HepG2 (cell line): Measurements from ENCODE around the gene NR1H2. TPM values are rescaled to one million over a fixed set of nuclear protein-coding genes. Genes with fewer than 3 reads are reported as not detected.

Experiments used
- AGO2 ChIP-seq: fragments of 200-400 bp; formaldehyde crosslinking; optimal IDR thresholded peaks from 2 replicates; pipeline ENCODE3; 2017; ENCODE audit warnings: mild to moderate bottlenecking, low read depth, low read length, moderate library complexity
- CAMTA2 ChIP-seq: sonication (generic); formaldehyde crosslinking; IDR thresholded peaks from 2 replicates; pipeline ENCODE4 v1.4.0; 2020; ENCODE audit warnings: mild to moderate bottlenecking, missing genetic modification reagents, borderline replicate concordance
- DNMT3B ChIP-seq: conservative IDR thresholded peaks from 2 replicates; pipeline ENCODE4 v1.6.1; 2016; ENCODE audit warnings: missing biosample characterization, control low read depth
- DRAP1 ChIP-seq: IDR thresholded peaks from 2 replicates; pipeline ENCODE4 v1.6.1; 2016; ENCODE audit warnings: missing genetic modification reagents, missing compliant biosample characterization
- HMGXB3 ChIP-seq: sonication (generic); formaldehyde crosslinking; IDR thresholded peaks from 2 replicates; pipeline ENCODE4 v1.4.0; 2020; ENCODE audit warnings: missing genetic modification reagents, borderline replicate concordance
- MEIS2 ChIP-seq: sonication (generic); formaldehyde crosslinking; IDR thresholded peaks from 2 replicates; pipeline ENCODE4 v1.9.0; 2021; ENCODE audit warnings: mild to moderate bottlenecking, missing genetic modification reagents
- NRL ChIP-seq: sonication (generic); formaldehyde crosslinking; IDR thresholded peaks from 2 replicates; pipeline ENCODE4 v1.5.0; 2020; ENCODE audit warnings: missing genetic modification reagents, mild to moderate bottlenecking, moderate library complexity, borderline replicate concordance
- PHF20 ChIP-seq: sonication (generic); formaldehyde crosslinking; IDR thresholded peaks from 2 replicates; pipeline ENCODE4 v1.5.0; 2020; ENCODE audit warnings: mild to moderate bottlenecking, missing genetic modification reagents
- RFX3 ChIP-seq: IDR thresholded peaks from 2 replicates; pipeline ENCODE4 v1.6.1; 2016; ENCODE audit warnings: missing biosample characterization, missing genetic modification reagents
- SRSF4 ChIP-seq: fragments of 200-400 bp; formaldehyde crosslinking; IDR thresholded peaks from one replicate; pipeline ENCODE4 v1.6.1; 2018; ENCODE audit warnings: mild to moderate bottlenecking, low read depth, low read length, moderate library complexity; ENCODE audit not compliant: poor library complexity, severe bottlenecking
- SRSF9 ChIP-seq: fragments of 200-400 bp; formaldehyde crosslinking; IDR thresholded peaks from 2 replicates; pipeline ENCODE4 v1.6.1; 2018; ENCODE audit warnings: borderline replicate concordance, mild to moderate bottlenecking, low read depth, low read length; ENCODE audit not compliant: insufficient read depth, poor library complexity, severe bottlenecking
- ZNF143 ChIP-seq: sonication (generic); formaldehyde crosslinking; IDR thresholded peaks from 2 replicates; pipeline ENCODE4 v1.4.0; 2020; ENCODE audit warnings: missing genetic modification reagents
- ZNF256 ChIP-seq: sonication (generic); formaldehyde crosslinking; conservative IDR thresholded peaks from 2 replicates; pipeline ENCODE4 v1.4.0; 2020; ENCODE audit warnings: missing genetic modification reagents
- ZNF260 ChIP-seq: sonication (generic); formaldehyde crosslinking; IDR thresholded peaks from 2 replicates; pipeline ENCODE4 v1.4.0; 2020; ENCODE audit warnings: missing genetic modification reagents, low read depth, mild to moderate bottlenecking, borderline replicate concordance
- ZNF263 ChIP-seq: sonication (generic); formaldehyde crosslinking; IDR thresholded peaks from 2 replicates; pipeline ENCODE4 v1.4.0; 2020; ENCODE audit warnings: missing genetic modification reagents
- ZNF335 ChIP-seq: sonication (generic); formaldehyde crosslinking; IDR thresholded peaks from 2 replicates; pipeline ENCODE4 v1.4.0; 2020; ENCODE audit warnings: missing genetic modification reagents
- ZNF33B ChIP-seq: sonication (generic); formaldehyde crosslinking; IDR thresholded peaks from 2 replicates; pipeline ENCODE4 v1.5.1; 2020; ENCODE audit warnings: mild to moderate bottlenecking, missing genetic modification reagents
- ZNF615 ChIP-seq: sonication (generic); formaldehyde crosslinking; IDR thresholded peaks from 2 replicates; pipeline ENCODE4 v1.5.0; 2020; ENCODE audit warnings: mild to moderate bottlenecking, missing genetic modification reagents, borderline replicate concordance
- polyA plus RNA-seq, 8 experiments: library from polyadenylated mRNA; depleted of rRNA in 3 of 8; stranded (reverse) in 7 of 8; unstranded in 1 of 8; fragments of >200 nt; fragmentation: Illumina TruSeq in 4 of 8; extraction: Trizol in 4 of 8; gene quantifications; 2 replicates each; pipeline versions ENCODE4 v1.2.1 to v1.2.3, GENCODE V29; 2011 to 2016; ENCODE audit warnings: low read depth in 4 of 8, missing spikeins in 1 of 8, mixed read lengths in 1 of 8; ENCODE audit not compliant: insufficient read depth in 1 of 8
- total RNA-seq, 5 experiments: library from RNA; depleted of rRNA; stranded (reverse); fragments of >200 nt; fragmentation: Illumina TruSeq; extraction: Trizol; gene quantifications; 2 replicates each; pipeline ENCODE4 v1.2.3, GENCODE V29; 2016; ENCODE audit warnings: low read depth in 1 of 5
- TF ChIP-seq, protein P1 (sequence below): IDR thresholded peaks from 2 replicates; pipeline ENCODE4 v1.6.1; 2016
- TF ChIP-seq, protein P2 (sequence below): sonication (generic); formaldehyde crosslinking; IDR thresholded peaks from 2 replicates; pipeline ENCODE4 v1.8.0; 2022; ENCODE audit warnings: mild to moderate bottlenecking, missing genetic modification reagents, moderate library complexity
- TF ChIP-seq, protein P3 (sequence below): sonication (generic); formaldehyde crosslinking; IDR thresholded peaks from 2 replicates; pipeline ENCODE4 v1.4.0; 2020; ENCODE audit warnings: mild to moderate bottlenecking, missing genetic modification reagents

NR1H2 gene
- total and polyA plus RNA-seq, 2 of the 13 experiments (the other 11 are each of a cell fraction or from before 2014, with no cell fraction given), result 10.3 to 13.5 TPM

DNA sequence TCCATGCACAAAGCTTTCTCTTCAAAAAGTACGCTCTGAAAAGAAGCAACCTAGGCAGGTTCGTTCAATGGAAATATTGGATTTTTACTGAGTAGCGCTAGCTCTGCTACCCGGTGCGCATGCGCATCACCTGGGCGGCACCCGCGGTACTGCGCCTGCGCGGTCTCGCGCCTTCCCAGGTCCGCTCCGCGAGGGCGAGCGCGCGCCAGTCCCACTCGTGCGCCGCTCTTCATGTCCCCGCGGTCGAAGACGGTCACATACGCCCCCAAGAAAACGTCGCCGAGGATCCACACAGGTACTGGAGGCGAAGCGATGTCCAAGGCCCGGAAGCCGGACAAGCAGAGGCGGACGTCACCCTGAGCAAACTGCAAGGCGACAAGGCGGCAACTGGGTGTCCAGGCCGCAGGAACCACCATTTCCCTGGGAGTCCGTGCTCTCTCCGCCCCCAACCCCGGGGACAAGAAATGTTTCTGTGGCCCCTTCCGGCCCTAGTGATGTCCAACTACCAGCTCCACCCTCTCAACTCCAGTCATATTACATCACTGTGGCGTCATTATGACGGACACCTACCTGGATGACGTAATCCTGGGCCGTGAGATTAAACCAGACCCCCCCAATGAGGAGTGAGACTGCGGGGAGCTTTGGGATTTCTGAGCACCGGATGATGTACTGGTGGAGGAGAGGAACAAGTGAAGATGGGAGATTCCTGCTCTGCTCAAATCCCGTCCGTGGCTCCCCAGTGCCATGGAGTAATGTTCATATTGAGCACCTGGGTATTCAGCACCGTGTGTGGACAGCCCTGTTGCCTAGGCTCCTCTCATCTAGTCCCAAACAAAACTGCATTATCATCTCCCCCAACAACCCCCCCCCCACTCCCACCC is 42.3 kb upstream of the NR1H2 start (continued):
- TF ChIP-seq HMGXB3 (CRISPR knock-in tag) (0 out of 2 replicates have a peak, but pooled peaks have one; percentile 40), MEIS2 (CRISPR knock-in tag) (no peak), PHF20 (CRISPR knock-in tag) (peak; percentile 50), NRL (CRISPR knock-in tag) (peak; percentile 75), ZNF143 (CRISPR knock-in tag) (peak; percentile 72), SRSF4 (no peak), ZNF615 (no peak), ZNF33B (CRISPR knock-in tag) (peak; percentile 48; the same call in 1 of the 2 replicates), DRAP1 (no peak; the same call in 1 of the 2 replicates), RFX3 (CRISPR knock-in tag) (no peak), ZNF256 (CRISPR knock-in tag) (peak; percentile 79), CAMTA2 (CRISPR knock-in tag) (peak; percentile 82; the same call in 1 of the 2 replicates), AGO2 (peak; percentile 35), ZNF260 (no peak), DNMT3B (0 out of 2 replicates have a peak, but pooled peaks have one; percentile 46), SRSF9 (no peak), ZNF263 (CRISPR knock-in tag) (peak; percentile 74), ZNF335 (CRISPR knock-in tag) (0 out of 2 replicates have a peak, but pooled peaks have one; percentile 55)
- TF ChIP-seq, protein P1, sequence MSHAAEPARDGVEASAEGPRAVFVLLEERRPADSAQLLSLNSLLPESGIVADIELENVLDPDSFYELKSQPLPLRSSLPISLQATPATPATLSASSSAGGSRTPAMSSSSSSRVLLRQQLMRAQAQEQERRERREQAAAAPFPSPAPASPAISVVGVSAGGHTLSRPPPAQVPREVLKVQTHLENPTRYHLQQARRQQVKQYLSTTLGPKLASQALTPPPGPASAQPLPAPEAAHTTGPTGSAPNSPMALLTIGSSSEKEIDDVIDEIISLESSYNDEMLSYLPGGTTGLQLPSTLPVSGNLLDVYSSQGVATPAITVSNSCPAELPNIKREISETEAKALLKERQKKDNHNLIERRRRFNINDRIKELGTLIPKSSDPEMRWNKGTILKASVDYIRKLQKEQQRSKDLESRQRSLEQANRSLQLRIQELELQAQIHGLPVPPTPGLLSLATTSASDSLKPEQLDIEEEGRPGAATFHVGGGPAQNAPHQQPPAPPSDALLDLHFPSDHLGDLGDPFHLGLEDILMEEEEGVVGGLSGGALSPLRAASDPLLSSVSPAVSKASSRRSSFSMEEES, result 0 out of 2 replicates have a peak, but pooled peaks have one; percentile 46
- TF ChIP-seq, protein P2, sequence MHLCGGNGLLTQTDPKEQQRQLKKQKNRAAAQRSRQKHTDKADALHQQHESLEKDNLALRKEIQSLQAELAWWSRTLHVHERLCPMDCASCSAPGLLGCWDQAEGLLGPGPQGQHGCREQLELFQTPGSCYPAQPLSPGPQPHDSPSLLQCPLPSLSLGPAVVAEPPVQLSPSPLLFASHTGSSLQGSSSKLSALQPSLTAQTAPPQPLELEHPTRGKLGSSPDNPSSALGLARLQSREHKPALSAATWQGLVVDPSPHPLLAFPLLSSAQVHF (CRISPR knock-in tag), result peak; percentile 90
- TF ChIP-seq, protein P3, sequence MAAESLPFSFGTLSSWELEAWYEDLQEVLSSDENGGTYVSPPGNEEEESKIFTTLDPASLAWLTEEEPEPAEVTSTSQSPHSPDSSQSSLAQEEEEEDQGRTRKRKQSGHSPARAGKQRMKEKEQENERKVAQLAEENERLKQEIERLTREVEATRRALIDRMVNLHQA (CRISPR knock-in tag), result no peak
